K562 (cell line): ENCODE results near the gene MRPS30. TPM values are rescaled to one million over a fixed set of nuclear protein-coding genes. Genes with fewer than 3 reads are reported as not detected.

Source experiments
- ARID1B ChIP-seq: fragments of 450-650 bp; IDR thresholded peaks from 2 replicates; pipeline ENCODE4 v1.6.1; 2016; ENCODE audit warnings: antibody characterized with exemption, mild to moderate bottlenecking, inconsistent platforms
- CREBBP ChIP-seq: IDR thresholded peaks from one replicate; pipeline ENCODE4 v1.6.1; 2012; ENCODE audit warnings: low read depth, mild to moderate bottlenecking, control low read depth, inconsistent platforms, low read length
- ETV6 ChIP-seq, 3 experiments: fragments of 150-350 bp in 1 of 3; sonication (generic) in 1 of 3; formaldehyde crosslinking in 1 of 3; IDR thresholded peaks; 2 replicates each; pipeline versions ENCODE4 v1.6.1 to v1.8.0; 2014 to 2022; ENCODE audit warnings: borderline replicate concordance in 2 of 3, low read depth in 2 of 3, antibody characterized with exemption in 1 of 3, low read length in 1 of 3, mild to moderate bottlenecking in 1 of 3, missing genetic modification reagents in 1 of 3
- HDAC2 ChIP-seq: fragments of 450-650 bp; IDR thresholded peaks from 2 replicates; pipeline ENCODE4 v1.6.1; 2016; ENCODE audit warnings: mild to moderate bottlenecking
- HDGF ChIP-seq: fragments of 450-650 bp; IDR thresholded peaks from 2 replicates; pipeline ENCODE4 v1.6.1; 2016
- JUND ChIP-seq, 2 experiments: IDR thresholded peaks; 2 replicates in 1 of 2; 3 replicates in 1 of 2; pipeline ENCODE4 v1.6.1; 2011; ENCODE audit warnings: borderline replicate concordance in 2 of 2, low read depth in 2 of 2, low read length in 2 of 2, improper control_type of control experiment in 1 of 2, missing biosample characterization in 1 of 2, missing genetic modification characterization in 1 of 2, missing genetic modification reagents in 1 of 2
- MAZ ChIP-seq, 2 experiments: fragments of 450-650 bp in 1 of 2; sonication (generic) in 1 of 2; formaldehyde crosslinking; IDR thresholded peaks in 1 of 2; conservative IDR thresholded peaks in 1 of 2; 2 replicates each; pipeline versions ENCODE4 v1.4.0 to v1.5.0; 2020; ENCODE audit warnings: mild to moderate bottlenecking in 1 of 2, missing genetic modification reagents in 1 of 2
- MTA2 ChIP-seq: fragments of 450-650 bp; IDR thresholded peaks from 2 replicates; pipeline ENCODE4 v1.6.1; 2016; ENCODE audit warnings: low read depth
- PKNOX1 ChIP-seq: fragments of 450-650 bp; IDR thresholded peaks from 2 replicates; pipeline ENCODE4 v1.6.1; 2016
- SFPQ ChIP-seq: fragments of 200-400 bp; formaldehyde crosslinking; IDR thresholded peaks from 2 replicates; pipeline ENCODE4 v1.6.1; 2017; ENCODE audit warnings: mild to moderate bottlenecking, low read depth, low read length, moderate library complexity
- SNRNP70 ChIP-seq: fragments of 200-400 bp; formaldehyde crosslinking; optimal IDR thresholded peaks from 2 replicates; pipeline ENCODE3; 2017; ENCODE audit warnings: low read depth, low read length
- ZFX ChIP-seq: sonication (generic); formaldehyde crosslinking; IDR thresholded peaks from 2 replicates; pipeline ENCODE4 v1.8.0; 2022; ENCODE audit warnings: mild to moderate bottlenecking, missing genetic modification reagents, moderate library complexity
- ZNF184 ChIP-seq: sonication (generic); formaldehyde crosslinking; IDR thresholded peaks from 2 replicates; pipeline ENCODE4 v1.5.0; 2020; ENCODE audit warnings: missing genetic modification reagents
- ZNF197 ChIP-seq: fragments of 200-800 bp; sonication (Bioruptor generic); IDR thresholded peaks from 2 replicates; pipeline ENCODE4 v1.6.1; 2016; ENCODE audit warnings: low read depth, missing genetic modification characterization, missing compliant biosample characterization
- ZNF431 ChIP-seq: sonication (generic); formaldehyde crosslinking; IDR thresholded peaks from 2 replicates; pipeline ENCODE4 v1.8.0; 2022; ENCODE audit warnings: mild to moderate bottlenecking, missing genetic modification reagents
- polyA plus RNA-seq, 8 experiments: library from polyadenylated mRNA; depleted of rRNA in 4 of 8; stranded (reverse) in 5 of 8; unstranded in 3 of 8; fragments of >200 nt; fragmentation: Nextera tagmentation in 2 of 8; fragmentation: Illumina TruSeq in 1 of 8; extraction: Ambion mirVana in 2 of 8; extraction: Trizol in 1 of 8; gene quantifications; 2 replicates each; pipeline versions ENCODE4 v1.2.1 to v1.2.3, GENCODE V29; 2011 to 2014; ENCODE audit warnings: inconsistent platforms in 1 of 8, missing spikeins in 1 of 8
- total RNA-seq, 7 experiments: library from RNA; depleted of rRNA in 6 of 7; stranded (reverse); fragments of >200 nt in 6 of 7; fragmentation: Illumina TruSeq in 2 of 7; extraction: Trizol in 2 of 7; gene quantifications; 2 replicates each; pipeline versions ENCODE4 v1.2.1 to v1.2.3, GENCODE V29; 2011 to 2021; ENCODE audit warnings: low replicate concordance in 1 of 7
- TF ChIP-seq, protein P1 (sequence below): fragments of 450-650 bp; IDR thresholded peaks from one replicate; pipeline ENCODE4 v1.6.1; 2018; ENCODE audit warnings: mild to moderate bottlenecking, moderate library complexity; ENCODE audit not compliant: partially characterized antibody
- TF ChIP-seq, protein P2 (sequence below), 3 experiments: fragments of 200-800 bp in 1 of 3; fragments of 250-450 bp in 1 of 3; fragments of 450-650 bp in 1 of 3; sonication (Bioruptor Pico) in 1 of 3; sonication (Bioruptor generic) in 1 of 3; formaldehyde crosslinking in 1 of 3; IDR thresholded peaks; 2 replicates each; pipeline versions ENCODE4 v1.6.1 to v1.8.0; 2016 to 2022; ENCODE audit warnings: mild to moderate bottlenecking in 2 of 3, missing genetic modification characterization in 2 of 3, missing compliant biosample characterization in 1 of 3, moderate library complexity in 1 of 3

The MRPS30 gene
- total and polyA plus RNA-seq, 9 of the 15 experiments (the other 6 are each of a cell fraction or from before 2014, with no cell fraction given) = 24.3 to 145 (median 114) TPM

- TF ChIP-seq, protein P1, sequence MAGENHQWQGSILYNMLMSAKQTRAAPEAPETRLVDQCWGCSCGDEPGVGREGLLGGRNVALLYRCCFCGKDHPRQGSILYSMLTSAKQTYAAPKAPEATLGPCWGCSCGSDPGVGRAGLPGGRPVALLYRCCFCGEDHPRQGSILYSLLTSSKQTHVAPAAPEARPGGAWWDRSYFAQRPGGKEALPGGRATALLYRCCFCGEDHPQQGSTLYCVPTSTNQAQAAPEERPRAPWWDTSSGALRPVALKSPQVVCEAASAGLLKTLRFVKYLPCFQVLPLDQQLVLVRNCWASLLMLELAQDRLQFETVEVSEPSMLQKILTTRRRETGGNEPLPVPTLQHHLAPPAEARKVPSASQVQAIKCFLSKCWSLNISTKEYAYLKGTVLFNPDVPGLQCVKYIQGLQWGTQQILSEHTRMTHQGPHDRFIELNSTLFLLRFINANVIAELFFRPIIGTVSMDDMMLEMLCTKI = no peak
- no peak; the same call in none of the 2 replicates for TF ChIP-seq HDAC2
- no peak for TF ChIP-seq ZNF184 (CRISPR knock-in tag)
- no peak for TF ChIP-seq CREBBP
- peak; percentile 50 for TF ChIP-seq PKNOX1
- TF ChIP-seq ZFX (CRISPR knock-in tag) = peak; percentile 88
- TF ChIP-seq SNRNP70 = no peak
- TF ChIP-seq ZNF197 (CRISPR knock-in tag) = no peak
- TF ChIP-seq, protein P2, sequence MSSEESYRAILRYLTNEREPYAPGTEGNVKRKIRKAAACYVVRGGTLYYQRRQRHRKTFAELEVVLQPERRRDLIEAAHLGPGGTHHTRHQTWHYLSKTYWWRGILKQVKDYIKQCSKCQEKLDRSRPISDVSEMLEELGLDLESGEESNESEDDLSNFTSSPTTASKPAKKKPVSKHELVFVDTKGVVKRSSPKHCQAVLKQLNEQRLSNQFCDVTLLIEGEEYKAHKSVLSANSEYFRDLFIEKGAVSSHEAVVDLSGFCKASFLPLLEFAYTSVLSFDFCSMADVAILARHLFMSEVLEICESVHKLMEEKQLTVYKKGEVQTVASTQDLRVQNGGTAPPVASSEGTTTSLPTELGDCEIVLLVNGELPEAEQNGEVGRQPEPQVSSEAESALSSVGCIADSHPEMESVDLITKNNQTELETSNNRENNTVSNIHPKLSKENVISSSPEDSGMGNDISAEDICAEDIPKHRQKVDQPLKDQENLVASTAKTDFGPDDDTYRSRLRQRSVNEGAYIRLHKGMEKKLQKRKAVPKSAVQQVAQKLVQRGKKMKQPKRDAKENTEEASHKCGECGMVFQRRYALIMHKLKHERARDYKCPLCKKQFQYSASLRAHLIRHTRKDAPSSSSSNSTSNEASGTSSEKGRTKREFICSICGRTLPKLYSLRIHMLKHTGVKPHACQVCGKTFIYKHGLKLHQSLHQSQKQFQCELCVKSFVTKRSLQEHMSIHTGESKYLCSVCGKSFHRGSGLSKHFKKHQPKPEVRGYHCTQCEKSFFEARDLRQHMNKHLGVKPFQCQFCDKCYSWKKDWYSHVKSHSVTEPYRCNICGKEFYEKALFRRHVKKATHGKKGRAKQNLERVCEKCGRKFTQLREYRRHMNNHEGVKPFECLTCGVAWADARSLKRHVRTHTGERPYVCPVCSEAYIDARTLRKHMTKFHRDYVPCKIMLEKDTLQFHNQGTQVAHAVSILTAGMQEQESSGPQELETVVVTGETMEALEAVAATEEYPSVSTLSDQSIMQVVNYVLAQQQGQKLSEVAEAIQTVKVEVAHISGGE (CRISPR knock-in tag; IDR thresholded peaks at IDR 0.05) = no peak
- peak; percentile 80 for TF ChIP-seq JUND (IDR thresholded peaks at IDR 0.05; ENCODE audit: borderline replicate concordance, low read depth, low read length)
- TF ChIP-seq JUND (tag; IDR thresholded peaks at IDR 0.05; ENCODE audit: borderline replicate concordance, low read depth, low read length) = 0 out of 3 replicates have a peak, but pooled peaks have one; percentile 23
- peak in 1 of 2 experiments; percentile 2; a peak in 1 of 4 replicates for TF ChIP-seq MAZ (CRISPR knock-in tag; conservative IDR thresholded peaks at IDR 0.05 in 1 of 2, IDR thresholded peaks at IDR 0.05 in 1 of 2)
- no peak for TF ChIP-seq ZNF431
- no peak for TF ChIP-seq SFPQ
- no peak for TF ChIP-seq HDGF
- TF ChIP-seq MTA2 = no peak
- TF ChIP-seq ARID1B = no peak
- TF ChIP-seq ETV6 (IDR thresholded peaks at IDR 0.05; ENCODE audit: borderline replicate concordance in 1 of 2, low read depth in 2 of 2, low read length in 1 of 2) = no peak
- TF ChIP-seq ETV6 (CRISPR knock-in tag; IDR thresholded peaks at IDR 0.05; ENCODE audit: borderline replicate concordance) = no peak
These were observed at the start of gene MRPS30 (continued) for GRCh38 chr5:44808435-44809214.
